Natural killer cell (primary cell): ENCODE results near the gene USP3. TPM values are rescaled to one million over a fixed set of nuclear protein-coding genes. Genes with fewer than 3 reads are reported as not detected.

Experiments
- ATAC-seq, 3 donors: fragments of 150-1000 bp in 2 of 3; fragments of 200-7000 bp in 1 of 3; cut with Tn5 transposase; 1 replicate in 1 of 3; 2 replicates in 2 of 3; pipeline ENCODE4 v1.10.0; 2021; ENCODE audit warnings: mild to moderate bottlenecking in 2 of 3, moderate library complexity in 2 of 3
- DNase-seq, 2 donors: peaks; one replicate each; pipeline versions ENCODE4 v3.0.0 to v3.0.0-alpha.2; 2013 to 2021; ENCODE audit warnings: mixed read lengths in 1 of 2
- H3K27ac ChIP-seq: one replicate; pipeline ENCODE4 v1.5.1; 2013; ENCODE audit warnings: mild to moderate bottlenecking, low read length
- H3K27me3 ChIP-seq: one replicate; pipeline ENCODE4 v1.6.1; 2013; ENCODE audit warnings: low read length; ENCODE audit not compliant: control insufficient read depth, insufficient read depth
- H3K36me3 ChIP-seq: one replicate; pipeline ENCODE4 v1.6.1; 2013; ENCODE audit warnings: low read length; ENCODE audit not compliant: control insufficient read depth, insufficient read depth
- H3K4me1 ChIP-seq: one replicate; pipeline ENCODE4 v1.6.1; 2013; ENCODE audit warnings: low read length; ENCODE audit not compliant: control insufficient read depth, insufficient read depth
- H3K4me3 ChIP-seq: one replicate; pipeline ENCODE4 v1.5.1; 2013; ENCODE audit warnings: low read length
- H3K9me3 ChIP-seq: one replicate; pipeline ENCODE4 v1.6.1; 2013; ENCODE audit warnings: low read length; ENCODE audit not compliant: control insufficient read depth, insufficient read depth
- H3K27ac Mint-ChIP-seq, 2 donors: one replicate each; pipeline ENCODE4 v1.8.0; 2022; ENCODE audit warnings: mild to moderate bottlenecking in 2 of 2, mixed read lengths in 2 of 2, moderate library complexity in 1 of 2
- H3K27me3 Mint-ChIP-seq, 2 donors: one replicate each; pipeline ENCODE4 v1.8.0; 2022; ENCODE audit warnings: low read depth in 2 of 2, mixed read lengths in 2 of 2
- H3K36me3 Mint-ChIP-seq: one replicate; pipeline ENCODE4 v1.8.0; 2022; ENCODE audit warnings: mixed read lengths
- H3K4me1 Mint-ChIP-seq, 2 donors: one replicate each; pipeline ENCODE4 v1.8.0; 2022; ENCODE audit warnings: mixed read lengths in 2 of 2
- H3K4me3 Mint-ChIP-seq: one replicate; pipeline ENCODE4 v1.8.0; 2022; ENCODE audit warnings: mild to moderate bottlenecking, moderate library complexity, mixed read lengths
- H3K9me3 Mint-ChIP-seq, 2 donors: one replicate each; pipeline ENCODE4 v1.8.0; 2022; ENCODE audit warnings: mixed read lengths in 2 of 2
- WGBS: methylation state at CpG from one replicate; pipeline ENCODE4 v1.1.7; 2013; ENCODE audit warnings: missing lambda C conversion rate; ENCODE audit not compliant: insufficient coverage; 5-methylcytosine and 5-hydroxymethylcytosine counted together
- intact Hi-C: fragments of 100-400 bp; cut with micrococcal nuclease; formaldehyde crosslinking; loops from one replicate; pipeline ENCODE4 v1.14.2; 2022
- total RNA-seq, 4 donors: library from RNA; stranded (reverse); fragments of 120-200 nt in 1 of 4; gene quantifications; one replicate each; pipeline versions ENCODE4 v1.2.3 to v1.2.4, GENCODE V29; 2013 to 2022
- TF ChIP-seq, protein P1 (sequence below): fragments of 200-600 bp; IDR thresholded peaks from one replicate; pipeline ENCODE4 v1.8.0; 2022; ENCODE audit warnings: antibody characterized with exemption

USP3 gene
- total RNA-seq, 3 donors from 2014 or later (not counting 1 experiment from before 2014, with no cell fraction given), result 163 to 187 (median 169) TPM

DNA sequence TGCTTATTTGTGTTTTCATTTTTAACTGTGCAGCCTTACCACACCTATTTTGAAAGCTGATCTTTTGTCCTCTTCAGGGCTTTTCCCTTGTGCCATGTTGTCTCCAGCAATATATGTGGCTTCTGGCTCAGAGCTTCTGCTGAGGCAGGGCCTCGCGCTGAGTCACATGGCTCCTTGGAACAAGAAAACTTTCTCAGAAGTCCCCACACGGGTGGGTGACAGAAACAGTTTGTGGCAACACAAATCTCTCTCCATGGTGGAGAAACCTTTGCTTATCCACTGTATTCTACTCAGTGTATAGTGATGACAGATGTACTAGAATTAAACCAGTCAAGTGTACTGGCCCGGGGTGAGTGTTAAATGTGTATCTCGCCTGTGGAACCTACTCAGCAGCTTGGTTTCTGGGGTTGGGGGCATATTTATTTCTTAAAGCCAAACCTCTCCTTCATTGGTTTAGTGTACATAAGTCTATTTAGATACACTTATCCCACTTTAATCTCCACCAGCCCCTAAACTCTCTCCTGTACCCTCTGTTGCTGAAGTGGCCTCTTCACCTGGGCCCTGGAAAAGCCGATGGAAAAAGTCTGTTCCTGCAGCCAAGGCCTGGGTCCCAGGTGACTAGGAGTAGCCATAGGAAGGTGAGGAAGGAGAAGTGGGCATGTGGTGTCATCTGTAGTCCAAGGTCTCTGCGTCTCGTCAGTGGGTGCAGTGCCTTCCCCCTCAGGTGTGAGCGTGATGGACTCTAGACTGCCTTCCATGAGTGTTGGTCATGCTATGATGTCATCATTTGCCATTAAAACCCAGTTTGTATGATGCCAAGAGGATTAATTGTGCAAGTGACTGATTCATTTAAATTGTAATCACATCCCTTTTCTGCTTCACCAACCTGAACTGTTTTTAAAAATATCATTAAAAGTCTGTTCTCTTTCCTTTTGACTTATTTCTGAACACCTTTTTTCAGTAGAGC lies 89.6 kb downstream of the USP3 start:
- no peak for DNase-seq
- Histone ChIP-seq H3K9me3 (no peaks in the 10 kb centered on the region), H3K4me1 (peaks cover 13% of the 10 kb centered on the region), H3K36me3 (peaks cover 36% of the 10 kb centered on the region), H3K27me3 (no peaks in the 10 kb centered on the region), H3K27ac (no peak overlapping the region), H3K4me3 (no peak overlapping the region)
- ATAC-seq, result no peak
- TF ChIP-seq, protein P1, sequence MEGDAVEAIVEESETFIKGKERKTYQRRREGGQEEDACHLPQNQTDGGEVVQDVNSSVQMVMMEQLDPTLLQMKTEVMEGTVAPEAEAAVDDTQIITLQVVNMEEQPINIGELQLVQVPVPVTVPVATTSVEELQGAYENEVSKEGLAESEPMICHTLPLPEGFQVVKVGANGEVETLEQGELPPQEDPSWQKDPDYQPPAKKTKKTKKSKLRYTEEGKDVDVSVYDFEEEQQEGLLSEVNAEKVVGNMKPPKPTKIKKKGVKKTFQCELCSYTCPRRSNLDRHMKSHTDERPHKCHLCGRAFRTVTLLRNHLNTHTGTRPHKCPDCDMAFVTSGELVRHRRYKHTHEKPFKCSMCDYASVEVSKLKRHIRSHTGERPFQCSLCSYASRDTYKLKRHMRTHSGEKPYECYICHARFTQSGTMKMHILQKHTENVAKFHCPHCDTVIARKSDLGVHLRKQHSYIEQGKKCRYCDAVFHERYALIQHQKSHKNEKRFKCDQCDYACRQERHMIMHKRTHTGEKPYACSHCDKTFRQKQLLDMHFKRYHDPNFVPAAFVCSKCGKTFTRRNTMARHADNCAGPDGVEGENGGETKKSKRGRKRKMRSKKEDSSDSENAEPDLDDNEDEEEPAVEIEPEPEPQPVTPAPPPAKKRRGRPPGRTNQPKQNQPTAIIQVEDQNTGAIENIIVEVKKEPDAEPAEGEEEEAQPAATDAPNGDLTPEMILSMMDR, result no peak
- Mint-ChIP-seq H3K9me3 (no peaks in the 10 kb centered on the region), H3K36me3 (peaks cover 13% of the 10 kb centered on the region), H3K27me3 (no peaks in the 10 kb centered on the region), H3K27ac (peak overlapping the region; percentile 41 to 54), H3K4me1 (peaks cover 21 to 23% of the 10 kb centered on the region in 2 donors), H3K4me3 (no peak overlapping the region)
- 89% methylated on average over 9 of the region's 9 CpGs for WGBS
- intact Hi-C loops, result no loop called here

DNA sequence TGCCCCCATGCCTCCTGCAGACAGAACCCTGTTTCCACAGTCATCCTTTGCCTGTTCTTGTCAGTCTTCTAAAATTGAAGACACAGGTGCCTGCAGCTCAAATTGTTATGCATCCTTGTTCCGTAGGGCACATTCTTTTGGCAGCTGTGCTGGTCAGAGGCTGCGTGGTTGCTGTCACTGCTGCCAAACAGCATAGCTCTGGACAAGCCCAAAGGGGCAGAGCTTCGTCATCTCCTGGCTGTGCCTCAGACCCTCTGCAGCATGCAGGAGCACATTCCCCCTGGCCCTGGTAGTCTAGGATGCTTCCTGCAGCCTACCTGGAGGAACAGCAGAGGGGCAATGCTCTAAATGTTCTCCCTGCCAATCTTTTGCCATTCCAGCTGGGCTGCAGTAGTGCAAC lies 90.7 kb downstream of the USP3 start:
- Mint-ChIP-seq H3K9me3 (no peaks in the 10 kb centered on the region), H3K36me3 (peaks cover 2% of the 10 kb centered on the region), H3K27ac (peak overlapping the region; percentile 41 to 54), H3K4me1 (peaks cover 21 to 31% of the 10 kb centered on the region in 2 donors), H3K4me3 (no peak overlapping the region), H3K27me3 (no peaks in the 10 kb centered on the region)
- no peaks in the 10 kb centered on the region for H3K9me3 ChIP-seq
- H3K4me3 ChIP-seq, result no peak overlapping the region
- H3K4me1 ChIP-seq, result peaks cover 22% of the 10 kb centered on the region
- ATAC-seq (no peak), DNase-seq (no peak)
- TF ChIP-seq, protein P1, result no peak
- intact Hi-C loops, result no loop called here
- H3K27ac ChIP-seq, result no peak overlapping the region
- 90% methylated on average over 3 of the region's 3 CpGs for WGBS
- peaks cover 26% of the 10 kb centered on the region for H3K36me3 ChIP-seq
- H3K27me3 ChIP-seq, result no peaks in the 10 kb centered on the region

DNA sequence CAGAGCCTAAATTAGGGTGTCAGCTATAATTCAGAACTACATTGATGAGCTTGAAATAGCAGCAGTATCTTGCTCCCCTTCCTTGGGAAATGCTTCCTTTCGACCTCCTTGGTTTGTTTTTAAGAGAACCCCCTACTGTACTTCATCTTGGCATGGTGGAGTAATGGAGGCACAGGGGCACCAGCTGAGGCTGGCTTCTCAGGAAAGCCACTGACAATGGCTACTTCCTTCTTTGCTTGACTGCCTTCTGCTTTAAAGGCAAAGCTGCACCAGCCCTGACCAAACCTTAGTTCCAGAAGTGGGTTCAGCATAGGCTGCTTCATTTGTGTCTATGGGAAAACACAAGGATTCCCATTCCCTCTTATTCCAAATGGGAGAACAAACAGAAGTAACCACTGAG lies 91.3 kb downstream of the USP3 start:
- H3K4me3 ChIP-seq, result no peak overlapping the region
- Mint-ChIP-seq H3K4me1 (peaks cover 21 to 38% of the 10 kb centered on the region in 2 donors), H3K27ac (peak overlapping the region; percentile 41 to 66), H3K4me3 (no peak overlapping the region), H3K27me3 (no peaks in the 10 kb centered on the region), H3K9me3 (no peaks in the 10 kb centered on the region), H3K36me3 (no peaks in the 10 kb centered on the region)
- DNase-seq (no peak), ATAC-seq (no peak)
- intact Hi-C loops, result no loop called here
- TF ChIP-seq, protein P1, result no peak
- no peaks in the 10 kb centered on the region for H3K9me3 ChIP-seq
- no peaks in the 10 kb centered on the region for H3K27me3 ChIP-seq
- H3K4me1 ChIP-seq, result peaks cover 26% of the 10 kb centered on the region
- H3K27ac ChIP-seq, result no peak overlapping the region
- H3K36me3 ChIP-seq, result peaks cover 20% of the 10 kb centered on the region
- 78% methylated on average over 1 of the region's 1 CpG for WGBS
